ENCODE results near the gene SYT15. TPM values are rescaled to one million over a fixed set of nuclear protein-coding genes. Genes with fewer than 3 reads are reported as not detected.
A peak's percentile ranks its signal among the peaks of the same experiment; 100 is the strongest.
"Not testable (repeated sequence)": the region's sequence is repeated elsewhere in the genome, so short reads cannot be mapped to it uniquely, and the experiment has no call there.

Gene SYT15
- total and polyA plus RNA-seq, 8 donors: 19.3 to 43.1 (median 24.9) TPM

- H3K9me3 ChIP-seq; H3K27me3 ChIP-seq; DNase-seq; H3K36me3 ChIP-seq; H3K4me3 ChIP-seq; H3K27ac ChIP-seq; intact Hi-C loops (cut with DNase I); H3K4me1 ChIP-seq; ATAC-seq: not testable (repeated sequence)
Measured at GRCh38 chr10:46623899-46624654, 45.1 kb downstream of the SYT15 start.

GRCh38 chr10:46629805-46630204 lies 50.9 kb downstream of the SYT15 start:
- H3K36me3 ChIP-seq; H3K27me3 ChIP-seq; ATAC-seq; H3K27ac ChIP-seq; H3K4me1 ChIP-seq; H3K9me3 ChIP-seq; DNase-seq; H3K4me3 ChIP-seq; intact Hi-C loops (cut with DNase I): not testable (repeated sequence)

GRCh38 chr10:46630816-46631215 lies 51.9 kb downstream of the SYT15 start:
- H3K4me3 ChIP-seq; H3K9me3 ChIP-seq; ATAC-seq; DNase-seq; H3K4me1 ChIP-seq; intact Hi-C loops (cut with DNase I); H3K27ac ChIP-seq; H3K36me3 ChIP-seq; H3K27me3 ChIP-seq: not testable (repeated sequence)

- intact Hi-C loops (cut with DNase I): not testable (repeated sequence)
Measured at GRCh38 chr10:46631683-46632082, 52.8 kb downstream of the SYT15 start.

GRCh38 chr10:46634698-46635097 lies 55.8 kb downstream of the SYT15 start:
- DNase-seq; H3K27ac ChIP-seq; H3K4me1 ChIP-seq; H3K9me3 ChIP-seq; H3K36me3 ChIP-seq; intact Hi-C loops (cut with DNase I); H3K27me3 ChIP-seq: not testable (repeated sequence)
- peak overlapping the region in 1 of 2 donors; percentile 16 for H3K4me3 ChIP-seq
- peak; percentile 45 for ATAC-seq

More at GRCh38 chr10:46631683-46632082, 52.8 kb downstream of the SYT15 start:
- H3K27ac ChIP-seq, H3K4me3 ChIP-seq, H3K36me3 ChIP-seq, ATAC-seq, H3K27me3 ChIP-seq, H3K4me1 ChIP-seq, DNase-seq, H3K9me3 ChIP-seq: not testable (repeated sequence)

- H3K4me1 ChIP-seq; H3K27ac ChIP-seq; DNase-seq; intact Hi-C loops (cut with DNase I); H3K27me3 ChIP-seq; H3K4me3 ChIP-seq; H3K36me3 ChIP-seq; H3K9me3 ChIP-seq: not testable (repeated sequence)
- ATAC-seq: peak; percentile 97
Measured at GRCh38 chr10:46635364-46635959, 56.5 kb downstream of the SYT15 start.

- H3K27ac ChIP-seq; H3K9me3 ChIP-seq; H3K4me3 ChIP-seq; ATAC-seq; DNase-seq; H3K36me3 ChIP-seq; H3K4me1 ChIP-seq; H3K27me3 ChIP-seq; intact Hi-C loops (cut with DNase I): not testable (repeated sequence)
Measured at GRCh38 chr10:46640005-46640404, 61.1 kb downstream of the SYT15 start.

Other genes starting within 250 kb of the SYT15 start
- 10 to 100 TPM in 1 of 2 donors, 1 to 10 TPM in 1; 7.2 to 13.2 TPM for gene ANXA8L1, start 203.4 kb upstream of the SYT15 start, total RNA-seq
- gene ANXA8L1, start 203.4 kb upstream of the SYT15 start, polyA plus RNA-seq (ENCODE audit: insufficient read length in 6 of 6): 1 to 10 TPM in 5 of 6 donors, under 1 TPM in 1; 0.89 to 2.3 (median 1.9) TPM
- gene NPY4R, start 113.2 kb upstream of the SYT15 start, total RNA-seq: under 1 TPM; 0.32 to 0.58 TPM
- 1 to 10 TPM in 1 of 6 donors, under 1 TPM in 5; 0.38 to 1.3 (median 0.62) TPM for gene NPY4R, start 113.2 kb upstream of the SYT15 start, polyA plus RNA-seq (ENCODE audit: insufficient read length in 6 of 6)
- gene GPRIN2, start 22.5 kb upstream of the SYT15 start, total RNA-seq: 10 to 100 TPM; 20.2 to 39.8 TPM
- 10 to 100 TPM in 4 of 6 donors, 1 to 10 TPM in 2; 8.6 to 22.3 (median 12.7) TPM for gene GPRIN2, start 22.5 kb upstream of the SYT15 start, polyA plus RNA-seq (ENCODE audit: insufficient read length in 6 of 6)

Measured in left lung (tissue), 10 donors.